HepG2 (cell line): ENCODE measurements around the gene SAC3D1. TPM values are rescaled to one million over a fixed set of nuclear protein-coding genes. Genes with fewer than 3 reads are reported as not detected.

Experiments used
- AGO2 ChIP-seq: fragments of 200-400 bp; formaldehyde crosslinking; optimal IDR thresholded peaks from 2 replicates; pipeline ENCODE3; 2017; ENCODE audit warnings: mild to moderate bottlenecking, low read depth, low read length, moderate library complexity
- ATF7 ChIP-seq, 2 experiments: fragments of 450-650 bp in 1 of 2; sonication (generic) in 1 of 2; formaldehyde crosslinking in 1 of 2; IDR thresholded peaks; 2 replicates each; pipeline versions ENCODE4 v1.4.0 to v1.6.1; 2016 to 2020; ENCODE audit warnings: antibody characterized with exemption in 1 of 2, mild to moderate bottlenecking in 1 of 2, missing genetic modification reagents in 1 of 2
- NR2F1 ChIP-seq, 2 experiments: fragments of 450-650 bp in 1 of 2; formaldehyde crosslinking in 1 of 2; IDR thresholded peaks; 2 replicates each; pipeline versions ENCODE4 v1.5.0 to v1.6.1; 2016 to 2020; ENCODE audit warnings: mild to moderate bottlenecking in 1 of 2, missing compliant biosample characterization in 1 of 2, missing genetic modification reagents in 1 of 2, moderate library complexity in 1 of 2
- PTBP1 ChIP-seq: fragments of 200-400 bp; formaldehyde crosslinking; IDR thresholded peaks from 2 replicates; pipeline ENCODE4 v1.6.1; 2018; ENCODE audit warnings: low read length, low read depth; ENCODE audit not compliant: poor library complexity, severe bottlenecking
- SMC3 ChIP-seq: IDR thresholded peaks from 2 replicates; pipeline ENCODE4 v1.6.1; 2011; ENCODE audit warnings: low read length, improper control_type of control experiment
- YY1 ChIP-seq: IDR thresholded peaks from 2 replicates; pipeline ENCODE4 v1.6.1; 2011; ENCODE audit warnings: low read length, low read depth, moderate library complexity, mild to moderate bottlenecking; ENCODE audit not compliant: insufficient read depth, insufficient replicate concordance
- ZFP41 ChIP-seq: sonication (generic); formaldehyde crosslinking; IDR thresholded peaks from 2 replicates; pipeline ENCODE4 v1.4.0; 2020; ENCODE audit warnings: mild to moderate bottlenecking, missing genetic modification reagents, borderline replicate concordance
- ZMYM4 ChIP-seq: sonication (generic); formaldehyde crosslinking; IDR thresholded peaks from 2 replicates; pipeline ENCODE4 v1.8.1; 2023; ENCODE audit warnings: mild to moderate bottlenecking, missing genetic modification reagents
- ZNF124 ChIP-seq: sonication (generic); formaldehyde crosslinking; IDR thresholded peaks from 2 replicates; pipeline ENCODE4 v1.4.0; 2020; ENCODE audit warnings: missing genetic modification reagents
- ZNF235 ChIP-seq: sonication (generic); formaldehyde crosslinking; IDR thresholded peaks from 2 replicates; pipeline ENCODE4 v1.8.1; 2023; ENCODE audit warnings: mild to moderate bottlenecking, missing genetic modification reagents, borderline replicate concordance
- ZNF501 ChIP-seq: sonication (generic); formaldehyde crosslinking; IDR thresholded peaks from 2 replicates; pipeline ENCODE4 v1.5.1; 2020; ENCODE audit warnings: mild to moderate bottlenecking, moderate library complexity, missing genetic modification reagents
- ZNF7 ChIP-seq: IDR thresholded peaks from 2 replicates; pipeline ENCODE4 v1.6.1; 2016; ENCODE audit warnings: missing biosample characterization, missing genetic modification reagents
- ZNF878 ChIP-seq: sonication (generic); formaldehyde crosslinking; IDR thresholded peaks from 2 replicates; pipeline ENCODE4 v1.8.1; 2023; ENCODE audit warnings: mild to moderate bottlenecking, missing genetic modification reagents, moderate library complexity
- polyA plus RNA-seq, 8 experiments: library from polyadenylated mRNA; depleted of rRNA in 3 of 8; stranded (reverse) in 7 of 8; unstranded in 1 of 8; fragments of >200 nt; fragmentation: Illumina TruSeq in 4 of 8; extraction: Trizol in 4 of 8; gene quantifications; 2 replicates each; pipeline versions ENCODE4 v1.2.1 to v1.2.3, GENCODE V29; 2011 to 2016; ENCODE audit warnings: low read depth in 4 of 8, missing spikeins in 1 of 8, mixed read lengths in 1 of 8; ENCODE audit not compliant: insufficient read depth in 1 of 8
- total RNA-seq, 5 experiments: library from RNA; depleted of rRNA; stranded (reverse); fragments of >200 nt; fragmentation: Illumina TruSeq; extraction: Trizol; gene quantifications; 2 replicates each; pipeline ENCODE4 v1.2.3, GENCODE V29; 2016; ENCODE audit warnings: low read depth in 1 of 5
- TF ChIP-seq, protein P1 (sequence below): IDR thresholded peaks from 2 replicates; pipeline ENCODE4 v1.6.1; 2016; ENCODE audit warnings: low read depth, control low read depth
- TF ChIP-seq, protein P2 (sequence below): sonication (generic); formaldehyde crosslinking; IDR thresholded peaks from 2 replicates; pipeline ENCODE4 v1.5.0; 2020; ENCODE audit warnings: missing genetic modification reagents, mild to moderate bottlenecking, borderline replicate concordance
- TF ChIP-seq, protein P3 (sequence below), 2 experiments: sonication (generic) in 1 of 2; formaldehyde crosslinking in 1 of 2; IDR thresholded peaks; 2 replicates each; pipeline versions ENCODE4 v1.4.0 to v1.6.1; 2016 to 2020; ENCODE audit warnings: borderline replicate concordance in 1 of 2, low read depth in 1 of 2, mild to moderate bottlenecking in 1 of 2, missing genetic modification reagents in 1 of 2
- TF ChIP-seq, protein P4 (sequence below): sonication (generic); formaldehyde crosslinking; IDR thresholded peaks from 2 replicates; pipeline ENCODE4 v1.5.0; 2020; ENCODE audit warnings: mild to moderate bottlenecking, missing genetic modification reagents, borderline replicate concordance
- TF ChIP-seq, protein P5 (sequence below): sonication (generic); formaldehyde crosslinking; IDR thresholded peaks from 2 replicates; pipeline ENCODE4 v1.4.0; 2020; ENCODE audit warnings: missing genetic modification reagents

The SAC3D1 gene
- total and polyA plus RNA-seq, 2 of the 13 experiments (the other 11 are each of a cell fraction or from before 2014, with no cell fraction given) = 7.4 to 36.3 TPM

DNA sequence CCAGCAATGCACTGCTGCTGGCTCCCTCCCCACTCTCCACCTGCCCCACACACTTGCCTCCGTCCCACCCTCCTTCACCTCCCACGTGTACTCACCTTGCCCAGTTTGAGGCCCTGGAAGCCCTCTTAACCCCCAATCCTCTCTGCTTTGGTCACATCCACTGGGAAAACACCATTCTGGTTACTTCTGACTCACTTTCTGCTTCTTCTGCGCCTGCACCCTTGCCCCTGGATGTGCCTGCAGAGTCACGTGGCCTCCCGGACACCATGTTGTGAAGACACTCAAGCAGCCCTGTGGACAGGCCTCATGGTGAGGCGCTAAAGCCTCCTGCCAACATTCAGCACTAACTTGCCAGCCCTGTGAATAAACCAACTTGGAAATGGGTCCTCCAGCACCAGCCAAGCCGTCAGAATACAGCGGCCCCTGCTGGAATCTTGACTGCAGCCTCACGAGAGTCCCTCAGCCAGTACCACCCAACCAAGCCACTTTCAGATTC is 20.0 kb downstream of the SAC3D1 start (continued):
- TF ChIP-seq, protein P1, sequence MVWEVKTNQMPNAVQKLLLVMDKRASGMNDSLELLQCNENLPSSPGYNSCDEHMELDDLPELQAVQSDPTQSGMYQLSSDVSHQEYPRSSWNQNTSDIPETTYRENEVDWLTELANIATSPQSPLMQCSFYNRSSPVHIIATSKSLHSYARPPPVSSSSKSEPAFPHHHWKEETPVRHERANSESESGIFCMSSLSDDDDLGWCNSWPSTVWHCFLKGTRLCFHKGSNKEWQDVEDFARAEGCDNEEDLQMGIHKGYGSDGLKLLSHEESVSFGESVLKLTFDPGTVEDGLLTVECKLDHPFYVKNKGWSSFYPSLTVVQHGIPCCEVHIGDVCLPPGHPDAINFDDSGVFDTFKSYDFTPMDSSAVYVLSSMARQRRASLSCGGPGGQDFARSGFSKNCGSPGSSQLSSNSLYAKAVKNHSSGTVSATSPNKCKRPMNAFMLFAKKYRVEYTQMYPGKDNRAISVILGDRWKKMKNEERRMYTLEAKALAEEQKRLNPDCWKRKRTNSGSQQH (CRISPR knock-in tag) = no peak
- peak; percentile 60 for TF ChIP-seq SMC3
- no peak for TF ChIP-seq PTBP1
- no peak for TF ChIP-seq ZNF878
- no peak for TF ChIP-seq ZFP41 (CRISPR knock-in tag)
- TF ChIP-seq AGO2 = no peak
- TF ChIP-seq, protein P2, sequence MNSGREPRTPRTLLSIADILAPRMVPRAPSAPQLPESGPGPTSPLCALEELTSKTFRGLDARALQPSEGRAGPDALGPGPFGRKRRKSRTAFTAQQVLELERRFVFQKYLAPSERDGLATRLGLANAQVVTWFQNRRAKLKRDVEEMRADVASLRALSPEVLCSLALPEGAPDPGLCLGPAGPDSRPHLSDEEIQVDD (CRISPR knock-in tag) = no peak
- TF ChIP-seq ATF7 (IDR thresholded peaks at IDR 0.05) = no peak
- no peak for TF ChIP-seq ATF7 (CRISPR knock-in tag; IDR thresholded peaks at IDR 0.05)
- TF ChIP-seq, protein P3, sequence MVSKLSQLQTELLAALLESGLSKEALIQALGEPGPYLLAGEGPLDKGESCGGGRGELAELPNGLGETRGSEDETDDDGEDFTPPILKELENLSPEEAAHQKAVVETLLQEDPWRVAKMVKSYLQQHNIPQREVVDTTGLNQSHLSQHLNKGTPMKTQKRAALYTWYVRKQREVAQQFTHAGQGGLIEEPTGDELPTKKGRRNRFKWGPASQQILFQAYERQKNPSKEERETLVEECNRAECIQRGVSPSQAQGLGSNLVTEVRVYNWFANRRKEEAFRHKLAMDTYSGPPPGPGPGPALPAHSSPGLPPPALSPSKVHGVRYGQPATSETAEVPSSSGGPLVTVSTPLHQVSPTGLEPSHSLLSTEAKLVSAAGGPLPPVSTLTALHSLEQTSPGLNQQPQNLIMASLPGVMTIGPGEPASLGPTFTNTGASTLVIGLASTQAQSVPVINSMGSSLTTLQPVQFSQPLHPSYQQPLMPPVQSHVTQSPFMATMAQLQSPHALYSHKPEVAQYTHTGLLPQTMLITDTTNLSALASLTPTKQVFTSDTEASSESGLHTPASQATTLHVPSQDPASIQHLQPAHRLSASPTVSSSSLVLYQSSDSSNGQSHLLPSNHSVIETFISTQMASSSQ (IDR thresholded peaks at IDR 0.05; ENCODE audit: low read depth) = no peak
- TF ChIP-seq, protein P3 (CRISPR knock-in tag; IDR thresholded peaks at IDR 0.05; ENCODE audit: borderline replicate concordance) = no peak
- no peak for TF ChIP-seq ZNF124 (CRISPR knock-in tag)
- peak; percentile 38 for TF ChIP-seq YY1
- no peak for TF ChIP-seq ZNF7 (CRISPR knock-in tag)
- TF ChIP-seq ZNF235 (CRISPR knock-in tag) = no peak
- TF ChIP-seq, protein P4, sequence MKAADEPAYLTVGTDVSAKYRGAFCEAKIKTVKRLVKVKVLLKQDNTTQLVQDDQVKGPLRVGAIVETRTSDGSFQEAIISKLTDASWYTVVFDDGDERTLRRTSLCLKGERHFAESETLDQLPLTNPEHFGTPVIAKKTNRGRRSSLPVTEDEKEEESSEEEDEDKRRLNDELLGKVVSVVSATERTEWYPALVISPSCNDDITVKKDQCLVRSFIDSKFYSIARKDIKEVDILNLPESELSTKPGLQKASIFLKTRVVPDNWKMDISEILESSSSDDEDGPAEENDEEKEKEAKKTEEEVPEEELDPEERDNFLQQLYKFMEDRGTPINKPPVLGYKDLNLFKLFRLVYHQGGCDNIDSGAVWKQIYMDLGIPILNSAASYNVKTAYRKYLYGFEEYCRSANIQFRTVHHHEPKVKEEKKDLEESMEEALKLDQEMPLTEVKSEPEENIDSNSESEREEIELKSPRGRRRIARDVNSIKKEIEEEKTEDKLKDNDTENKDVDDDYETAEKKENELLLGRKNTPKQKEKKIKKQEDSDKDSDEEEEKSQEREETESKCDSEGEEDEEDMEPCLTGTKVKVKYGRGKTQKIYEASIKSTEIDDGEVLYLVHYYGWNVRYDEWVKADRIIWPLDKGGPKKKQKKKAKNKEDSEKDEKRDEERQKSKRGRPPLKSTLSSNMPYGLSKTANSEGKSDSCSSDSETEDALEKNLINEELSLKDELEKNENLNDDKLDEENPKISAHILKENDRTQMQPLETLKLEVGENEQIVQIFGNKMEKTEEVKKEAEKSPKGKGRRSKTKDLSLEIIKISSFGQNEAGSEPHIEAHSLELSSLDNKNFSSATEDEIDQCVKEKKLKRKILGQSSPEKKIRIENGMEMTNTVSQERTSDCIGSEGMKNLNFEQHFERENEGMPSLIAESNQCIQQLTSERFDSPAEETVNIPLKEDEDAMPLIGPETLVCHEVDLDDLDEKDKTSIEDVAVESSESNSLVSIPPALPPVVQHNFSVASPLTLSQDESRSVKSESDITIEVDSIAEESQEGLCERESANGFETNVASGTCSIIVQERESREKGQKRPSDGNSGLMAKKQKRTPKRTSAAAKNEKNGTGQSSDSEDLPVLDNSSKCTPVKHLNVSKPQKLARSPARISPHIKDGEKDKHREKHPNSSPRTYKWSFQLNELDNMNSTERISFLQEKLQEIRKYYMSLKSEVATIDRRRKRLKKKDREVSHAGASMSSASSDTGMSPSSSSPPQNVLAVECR (CRISPR knock-in tag) = peak; percentile 40; the same call in 1 of the 2 replicates
- TF ChIP-seq ZMYM4 = 0 out of 2 replicates have a peak, but pooled peaks have one; percentile 24
- peak; percentile 15; the same call in 1 of the 2 replicates for TF ChIP-seq ZNF501
- TF ChIP-seq, protein P5, sequence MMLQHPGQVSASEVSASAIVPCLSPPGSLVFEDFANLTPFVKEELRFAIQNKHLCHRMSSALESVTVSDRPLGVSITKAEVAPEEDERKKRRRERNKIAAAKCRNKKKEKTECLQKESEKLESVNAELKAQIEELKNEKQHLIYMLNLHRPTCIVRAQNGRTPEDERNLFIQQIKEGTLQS (CRISPR knock-in tag) = no peak; the same call in 1 of the 2 replicates
- no peak for TF ChIP-seq NR2F1 (CRISPR knock-in tag; IDR thresholded peaks at IDR 0.05)
